Esophagus squamous epithelium (tissue), 4 donors: ENCODE results near the gene KANSL3.

ENCODE experiments used
- CTCF ChIP-seq, 6 experiments: fragments of 450-650 bp in 4 of 6; fragments of 200-600 bp in 2 of 6; sonication (generic) in 2 of 6; IDR thresholded peaks; one replicate each; pipeline ENCODE4 v1.5.1; 2016 to 2019; ENCODE audit warnings: antibody characterized with exemption in 6 of 6, mild to moderate bottlenecking in 4 of 6, moderate library complexity in 4 of 6
- POLR2A ChIP-seq, 4 donors: fragments of 450-650 bp; IDR thresholded peaks; one replicate each; pipeline ENCODE4 v1.6.1; 2017; ENCODE audit warnings: antibody characterized with exemption in 4 of 4, mild to moderate bottlenecking in 4 of 4, moderate library complexity in 3 of 4

DNA sequence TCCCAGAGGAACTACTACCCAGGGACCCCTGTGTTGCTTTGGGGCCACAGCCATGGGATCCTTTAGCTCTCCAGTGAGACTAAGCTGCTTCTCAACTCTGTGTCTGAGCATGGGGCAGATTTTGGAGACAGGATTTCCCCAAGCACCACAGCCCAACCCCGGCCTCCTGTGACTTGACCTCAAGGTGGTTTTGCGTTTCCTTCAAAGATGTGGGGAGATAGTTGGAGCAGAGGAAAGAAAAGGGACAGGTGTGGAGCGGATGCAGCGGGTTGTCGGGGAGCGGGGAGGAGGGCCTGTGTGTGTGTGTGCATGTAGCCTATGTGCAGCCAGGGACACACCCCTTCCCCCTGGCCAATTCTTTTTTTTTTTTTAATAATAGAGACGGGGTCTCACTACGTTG, 91.3 kb downstream of the KANSL3 start:
- TF ChIP-seq CTCF (IDR thresholded peaks at IDR 0.05): no peak
- TF ChIP-seq POLR2A (IDR thresholded peaks at IDR 0.05): no peak
